Suprapubic skin (tissue), 4 donors: Measurements from ENCODE around the gene SFXN5. TPM values are rescaled to one million over a fixed set of nuclear protein-coding genes. Genes with fewer than 3 reads are reported as not detected.

Source experiments
- DNase-seq, 2 donors: peaks; one replicate each; pipeline ENCODE4 v3.0.0-alpha.2; 2019; ENCODE audit warnings: low spot score in 2 of 2
- H3K27ac ChIP-seq: fragments of 200-600 bp; sonication (generic); one replicate; pipeline ENCODE4 v1.5.1; 2019
- H3K27me3 ChIP-seq: fragments of 200-600 bp; sonication (generic); one replicate; pipeline ENCODE4 v1.5.1; 2019
- H3K36me3 ChIP-seq: fragments of 200-600 bp; sonication (generic); one replicate; pipeline ENCODE4 v1.5.1; 2019
- H3K4me1 ChIP-seq: fragments of 200-600 bp; sonication (generic); one replicate; pipeline ENCODE4 v1.5.1; 2019
- H3K4me3 ChIP-seq: fragments of 200-600 bp; sonication (generic); one replicate; pipeline ENCODE4 v1.5.1; 2019; ENCODE audit warnings: mild to moderate bottlenecking
- H3K9me3 ChIP-seq: fragments of 200-600 bp; sonication (generic); one replicate; pipeline ENCODE4 v1.5.1; 2019
- EP300 ChIP-seq: sonication (generic); formaldehyde crosslinking; IDR thresholded peaks from one replicate; pipeline ENCODE4 v1.6.1; 2017; ENCODE audit warnings: antibody characterized with exemption
- POLR2A ChIP-seq, 2 donors: fragments of 450-650 bp; IDR thresholded peaks; one replicate each; pipeline ENCODE4 v1.6.1; 2017; ENCODE audit warnings: antibody characterized with exemption in 2 of 2, mild to moderate bottlenecking in 2 of 2, moderate library complexity in 2 of 2
- POLR2AphosphoS5 ChIP-seq, 3 donors: sonication (generic); formaldehyde crosslinking; IDR thresholded peaks; one replicate each; pipeline ENCODE4 v1.6.1; 2017; ENCODE audit warnings: antibody characterized with exemption in 3 of 3
- WGBS: methylation state at CpG from one replicate; pipeline ENCODE4 v1.1.5; 2018; 5-methylcytosine and 5-hydroxymethylcytosine counted together
- total RNA-seq, 4 donors: library from RNA; depleted of rRNA; stranded (reverse); fragments of >200 nt; gene quantifications; one replicate each; pipeline ENCODE4 v1.1.0, GENCODE V29; 2016
- TF ChIP-seq, protein P1 (sequence below), 2 donors: fragments of 200-600 bp in 1 of 2; fragments of 450-650 bp in 1 of 2; sonication (generic) in 1 of 2; IDR thresholded peaks; one replicate each; pipeline ENCODE4 v1.5.1; 2016 to 2019; ENCODE audit warnings: antibody characterized with exemption in 2 of 2, mild to moderate bottlenecking in 1 of 2, moderate library complexity in 1 of 2

Gene SFXN5
- total RNA-seq, 4 donors from 2014 or later = 11.9 to 25.7 (median 18.8) TPM

- no peak for DNase-seq
- no peaks in the 10 kb centered on the region for H3K9me3 ChIP-seq
- no peak overlapping the region for H3K27ac ChIP-seq
- TF ChIP-seq, protein P1, sequence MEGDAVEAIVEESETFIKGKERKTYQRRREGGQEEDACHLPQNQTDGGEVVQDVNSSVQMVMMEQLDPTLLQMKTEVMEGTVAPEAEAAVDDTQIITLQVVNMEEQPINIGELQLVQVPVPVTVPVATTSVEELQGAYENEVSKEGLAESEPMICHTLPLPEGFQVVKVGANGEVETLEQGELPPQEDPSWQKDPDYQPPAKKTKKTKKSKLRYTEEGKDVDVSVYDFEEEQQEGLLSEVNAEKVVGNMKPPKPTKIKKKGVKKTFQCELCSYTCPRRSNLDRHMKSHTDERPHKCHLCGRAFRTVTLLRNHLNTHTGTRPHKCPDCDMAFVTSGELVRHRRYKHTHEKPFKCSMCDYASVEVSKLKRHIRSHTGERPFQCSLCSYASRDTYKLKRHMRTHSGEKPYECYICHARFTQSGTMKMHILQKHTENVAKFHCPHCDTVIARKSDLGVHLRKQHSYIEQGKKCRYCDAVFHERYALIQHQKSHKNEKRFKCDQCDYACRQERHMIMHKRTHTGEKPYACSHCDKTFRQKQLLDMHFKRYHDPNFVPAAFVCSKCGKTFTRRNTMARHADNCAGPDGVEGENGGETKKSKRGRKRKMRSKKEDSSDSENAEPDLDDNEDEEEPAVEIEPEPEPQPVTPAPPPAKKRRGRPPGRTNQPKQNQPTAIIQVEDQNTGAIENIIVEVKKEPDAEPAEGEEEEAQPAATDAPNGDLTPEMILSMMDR (IDR thresholded peaks at IDR 0.05) = no peak
- H3K27me3 ChIP-seq = no peaks in the 10 kb centered on the region
- no peaks in the 10 kb centered on the region for H3K4me1 ChIP-seq
- peaks cover 6% of the 10 kb centered on the region for H3K36me3 ChIP-seq
- H3K4me3 ChIP-seq = no peak overlapping the region
- WGBS = 81% methylated on average over 23 of the region's 24 CpGs
Measured at GRCh38 chr2:72955228-72956049, 116.1 kb downstream of the SFXN5 start.

- Histone ChIP-seq H3K36me3 (peaks cover 6% of the 10 kb centered on the region), H3K4me3 (no peak overlapping the region), H3K27me3 (no peaks in the 10 kb centered on the region), H3K4me1 (no peaks in the 10 kb centered on the region), H3K9me3 (no peaks in the 10 kb centered on the region), H3K27ac (no peak overlapping the region)
- DNase-seq = no peak
- 86% methylated on average over 5 of the region's 12 CpGs for WGBS
- TF ChIP-seq POLR2AphosphoS5 (IDR thresholded peaks at IDR 0.05) (no peak), EP300 (no peak), POLR2A (IDR thresholded peaks at IDR 0.05) (no peak)
- TF ChIP-seq, protein P1 (IDR thresholded peaks at IDR 0.05) = no peak
Measured at GRCh38 chr2:72954376-72955227, 116.9 kb downstream of the SFXN5 start.

DNA sequence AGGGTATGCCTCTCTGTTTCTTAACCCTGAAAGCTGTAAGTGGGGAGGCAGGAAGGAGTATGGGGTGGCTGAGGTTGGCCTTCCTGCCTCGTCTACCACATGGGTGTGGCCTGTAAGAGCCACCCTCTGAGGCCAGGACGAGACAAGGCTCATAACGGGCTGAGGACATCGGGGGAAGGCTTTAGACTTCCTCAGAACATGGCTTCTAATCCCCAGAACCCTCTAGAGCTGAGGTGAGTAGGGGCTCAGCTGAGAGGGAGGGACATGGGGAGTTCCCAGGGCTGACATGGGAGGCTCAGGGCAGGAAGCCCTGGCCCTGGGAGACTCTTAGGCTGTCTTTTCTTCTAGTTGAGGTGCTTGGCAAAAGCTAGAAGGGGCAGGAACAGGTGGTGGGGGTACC lies 117.5 kb downstream of the SFXN5 start:
- H3K4me3 ChIP-seq = no peak overlapping the region
- no peaks in the 10 kb centered on the region for H3K9me3 ChIP-seq
- 80% methylated on average over 1 of the region's 4 CpGs for WGBS
- no peaks in the 10 kb centered on the region for H3K4me1 ChIP-seq
- TF ChIP-seq EP300 (no peak), POLR2A (IDR thresholded peaks at IDR 0.05) (no peak), POLR2AphosphoS5 (IDR thresholded peaks at IDR 0.05) (no peak)
- TF ChIP-seq, protein P1 (IDR thresholded peaks at IDR 0.05) = no peak
- H3K27me3 ChIP-seq = no peaks in the 10 kb centered on the region
- peaks cover 6% of the 10 kb centered on the region for H3K36me3 ChIP-seq
- DNase-seq = no peak
- H3K27ac ChIP-seq = no peak overlapping the region

DNA sequence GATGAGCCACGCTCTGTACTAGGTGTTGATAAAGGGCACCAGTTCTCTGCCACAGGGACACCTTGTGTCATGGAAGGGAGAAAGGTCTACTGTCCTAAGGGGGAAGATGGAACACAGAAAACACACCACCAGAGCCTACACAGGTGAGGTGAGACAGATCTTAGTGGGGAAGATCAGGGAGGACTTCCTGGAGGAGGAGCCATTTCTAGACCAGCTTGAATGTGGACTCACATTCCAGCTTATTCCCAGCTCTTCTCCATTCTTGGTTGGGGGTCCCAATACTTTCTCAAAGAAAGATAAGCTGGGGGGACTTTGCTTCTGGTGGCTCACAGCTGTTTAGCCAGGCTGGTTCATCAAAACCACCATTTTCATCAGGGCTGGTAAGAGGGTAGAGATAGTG lies 118.0 kb downstream of the SFXN5 start:
- TF ChIP-seq POLR2A (IDR thresholded peaks at IDR 0.05) (no peak), POLR2AphosphoS5 (IDR thresholded peaks at IDR 0.05) (no peak), EP300 (no peak)
- TF ChIP-seq, protein P1 (IDR thresholded peaks at IDR 0.05) = no peak

GRCh38 chr2:72952961-72953360 lies 118.6 kb downstream of the SFXN5 start:
- Histone ChIP-seq H3K4me1 (no peaks in the 10 kb centered on the region), H3K36me3 (peaks cover 6% of the 10 kb centered on the region), H3K9me3 (no peaks in the 10 kb centered on the region), H3K4me3 (no peak overlapping the region), H3K27ac (no peak overlapping the region), H3K27me3 (no peaks in the 10 kb centered on the region)
- no peak for TF ChIP-seq POLR2A (IDR thresholded peaks at IDR 0.05)
- no peak for TF ChIP-seq POLR2AphosphoS5 (IDR thresholded peaks at IDR 0.05)
- TF ChIP-seq, protein P1 (IDR thresholded peaks at IDR 0.05) = no peak
- TF ChIP-seq EP300 = no peak
- WGBS = 79% methylated on average over 14 of the region's 14 CpGs
- DNase-seq = no peak

More for the DNA sequence above, 118.0 kb downstream of the SFXN5 start:
- no peak overlapping the region for H3K27ac ChIP-seq
- H3K9me3 ChIP-seq = no peaks in the 10 kb centered on the region
- no peaks in the 10 kb centered on the region for H3K4me1 ChIP-seq
- peaks cover 6% of the 10 kb centered on the region for H3K36me3 ChIP-seq
- no peaks in the 10 kb centered on the region for H3K27me3 ChIP-seq
- no peak for DNase-seq
- 93% methylated on average over 1 of the region's 1 CpG for WGBS
- no peak overlapping the region for H3K4me3 ChIP-seq
